Upper lobe of left lung (tissue), 6 donors: ENCODE results near the gene LYPD6B. TPM values are rescaled to one million over a fixed set of nuclear protein-coding genes. Genes with fewer than 3 reads are reported as not detected.

ENCODE experiments used
- ATAC-seq, 2 donors: fragments of 200-7000 bp; cut with Tn5 transposase; one replicate each; pipeline ENCODE4 v1.9.1; 2022; ENCODE audit warnings: mild to moderate bottlenecking in 2 of 2, moderate library complexity in 2 of 2; ENCODE audit not compliant: low FRiP score in 2 of 2
- DNase-seq, 2 donors: peaks; one replicate each; pipeline ENCODE4 v3.0.0-alpha.2; 2019 to 2020
- H3K27ac ChIP-seq, 4 donors: fragments of 200-600 bp; sonication (generic); one replicate each; pipeline ENCODE4 v1.5.1; 2016 to 2019
- H3K27me3 ChIP-seq, 4 donors: fragments of 200-600 bp; sonication (generic); one replicate each; pipeline ENCODE4 v1.5.1; 2017 to 2019
- H3K36me3 ChIP-seq, 4 donors: fragments of 200-600 bp; sonication (generic); one replicate each; pipeline ENCODE4 v1.5.1; 2016 to 2019
- H3K4me1 ChIP-seq, 4 donors: fragments of 200-600 bp; sonication (generic); one replicate each; pipeline ENCODE4 v1.5.1; 2018 to 2019
- H3K4me3 ChIP-seq, 4 donors: fragments of 200-600 bp; sonication (generic); one replicate each; pipeline ENCODE4 v1.5.1; 2017 to 2019; ENCODE audit warnings: mild to moderate bottlenecking in 2 of 4, moderate library complexity in 1 of 4
- H3K9me3 ChIP-seq, 4 donors: fragments of 200-600 bp; sonication (generic); one replicate each; pipeline ENCODE4 v1.5.1; 2018 to 2019
- CTCF ChIP-seq, 6 experiments: fragments of 450-650 bp in 4 of 6; fragments of 200-600 bp in 2 of 6; sonication (generic) in 2 of 6; IDR thresholded peaks; one replicate each; pipeline ENCODE4 v1.5.1; 2016 to 2019; ENCODE audit warnings: antibody characterized with exemption in 6 of 6
- EP300 ChIP-seq, 4 donors: sonication (generic); formaldehyde crosslinking; IDR thresholded peaks; one replicate each; pipeline ENCODE4 v1.5.1; 2017; ENCODE audit warnings: antibody characterized with exemption in 4 of 4, control low read depth in 2 of 4
- POLR2A ChIP-seq, 4 donors: fragments of 450-650 bp; IDR thresholded peaks; one replicate each; pipeline ENCODE4 v1.5.1; 2016 to 2017; ENCODE audit warnings: antibody characterized with exemption in 4 of 4, mild to moderate bottlenecking in 2 of 4
- POLR2AphosphoS5 ChIP-seq, 2 donors: sonication (generic); formaldehyde crosslinking; IDR thresholded peaks; one replicate each; pipeline ENCODE4 v1.5.1; 2017; ENCODE audit warnings: antibody characterized with exemption in 2 of 2
- WGBS, 2 donors: methylation state at CpG; one replicate each; pipeline ENCODE4 v1.1.5; 2017 to 2018; 5-methylcytosine and 5-hydroxymethylcytosine counted together
- total RNA-seq, 6 donors: library from RNA; depleted of rRNA in 4 of 6; stranded (reverse); fragments of >200 nt in 4 of 6; gene quantifications; one replicate each; pipeline versions ENCODE4 v1.1.0 to v1.2.1, GENCODE V29; 2016 to 2021
- donor health status: DM: no; HTN: no; CAD: no; lungs with moderate emphysema.
- donor health status: DM: no; HTN: yes; CAD: no; lungs with severe emphysema.

The LYPD6B gene
- total RNA-seq, 6 donors from 2014 or later, result 0.43 to 6.7 (median 1.1) TPM; not detected in 2

- H3K27ac ChIP-seq, result no peak overlapping the region
- H3K4me1 ChIP-seq, result no peaks in the 10 kb centered on the region
- no peak overlapping the region for H3K4me3 ChIP-seq
- H3K27me3 ChIP-seq, result no peaks in the 10 kb centered on the region
- WGBS, 2 donors, result 56% methylated on average over 9 of the region's 9 CpGs
- TF ChIP-seq POLR2A (IDR thresholded peaks at IDR 0.05) (no peak), CTCF (IDR thresholded peaks at IDR 0.05) (no peak), POLR2AphosphoS5 (IDR thresholded peaks at IDR 0.05) (no peak)
- no peak for DNase-seq
- no peaks in the 10 kb centered on the region for H3K36me3 ChIP-seq
- no peak for ATAC-seq
- no peaks in the 10 kb centered on the region for H3K9me3 ChIP-seq
These were observed 183.4 kb downstream of the LYPD6B start for GRCh38 chr2:149221898-149222297.

- ATAC-seq, result no peak
- Histone ChIP-seq H3K27ac (no peak overlapping the region), H3K4me3 (no peak overlapping the region), H3K36me3 (no peaks in the 10 kb centered on the region), H3K27me3 (no peaks in the 10 kb centered on the region), H3K9me3 (no peaks in the 10 kb centered on the region), H3K4me1 (no peaks in the 10 kb centered on the region)
- DNase-seq, result no peak
- TF ChIP-seq EP300 (IDR thresholded peaks at IDR 0.05), result no peak
- no peak for TF ChIP-seq POLR2A (IDR thresholded peaks at IDR 0.05)
- TF ChIP-seq POLR2AphosphoS5 (IDR thresholded peaks at IDR 0.05), result no peak
- WGBS, 2 donors, result 76 to 83% methylated on average over 2 of the region's 2 CpGs
These were observed 185.1 kb downstream of the LYPD6B start for GRCh38 chr2:149223472-149224095.

GRCh38 chr2:149224543-149224942 lies 186.0 kb downstream of the LYPD6B start:
- Histone ChIP-seq H3K9me3 (no peaks in the 10 kb centered on the region), H3K27ac (no peak overlapping the region), H3K4me1 (no peaks in the 10 kb centered on the region), H3K27me3 (no peaks in the 10 kb centered on the region), H3K4me3 (no peak overlapping the region), H3K36me3 (no peaks in the 10 kb centered on the region)
- 78 to 81% methylated on average over 5 of the region's 5 CpGs for WGBS, 2 donors
- TF ChIP-seq POLR2A (IDR thresholded peaks at IDR 0.05), result no peak
- no peak for TF ChIP-seq POLR2AphosphoS5 (IDR thresholded peaks at IDR 0.05)
- TF ChIP-seq EP300 (IDR thresholded peaks at IDR 0.05), result no peak
- TF ChIP-seq CTCF (IDR thresholded peaks at IDR 0.05), result no peak
- ATAC-seq (no peak), DNase-seq (no peak)

- H3K27ac ChIP-seq, result no peak overlapping the region
- H3K4me1 ChIP-seq, result no peaks in the 10 kb centered on the region
- H3K9me3 ChIP-seq, result no peaks in the 10 kb centered on the region
- DNase-seq, result no peak
- TF ChIP-seq EP300 (IDR thresholded peaks at IDR 0.05) (no peak), POLR2A (IDR thresholded peaks at IDR 0.05) (no peak), POLR2AphosphoS5 (IDR thresholded peaks at IDR 0.05) (no peak), CTCF (IDR thresholded peaks at IDR 0.05) (no peak)
- no peak overlapping the region for H3K4me3 ChIP-seq
- WGBS, 2 donors, result 72 to 79% methylated on average over 2 of the region's 2 CpGs
- H3K36me3 ChIP-seq, result no peaks in the 10 kb centered on the region
- ATAC-seq, result no peak
- no peaks in the 10 kb centered on the region for H3K27me3 ChIP-seq
These were observed 186.9 kb downstream of the LYPD6B start for GRCh38 chr2:149225446-149225845.

GRCh38 chr2:149226790-149227189 lies 188.3 kb downstream of the LYPD6B start:
- DNase-seq, result peak in 1 of 2 donors; percentile 9
- H3K4me1 ChIP-seq, result no peaks in the 10 kb centered on the region

More at GRCh38 chr2:149226790-149227189, 188.3 kb downstream of the LYPD6B start:
- no peak for ATAC-seq
- 77 to 80% methylated on average over 6 of the region's 6 CpGs for WGBS, 2 donors
- Histone ChIP-seq H3K4me3 (no peak overlapping the region), H3K27me3 (no peaks in the 10 kb centered on the region), H3K36me3 (no peaks in the 10 kb centered on the region), H3K27ac (no peak overlapping the region), H3K9me3 (no peaks in the 10 kb centered on the region)
- TF ChIP-seq POLR2AphosphoS5 (IDR thresholded peaks at IDR 0.05) (no peak), CTCF (IDR thresholded peaks at IDR 0.05) (no peak), POLR2A (IDR thresholded peaks at IDR 0.05) (no peak), EP300 (IDR thresholded peaks at IDR 0.05) (no peak)
